NCI-H748 (cell line): ENCODE results near the gene CRYBA1.
A peak's percentile ranks its signal among the peaks of the same experiment; 100 is the strongest.
"Not testable (repeated sequence)": the region's sequence is repeated elsewhere in the genome, so short reads cannot be mapped to it uniquely, and the experiment has no call there.

Experiments
- DNase-seq: peaks from one replicate; lab custom pipeline; 2025; ENCODE audit not compliant: unreplicated experiment; lab: John Stamatoyannopoulos, UW

CRYBA1 gene

GRCh38 chr17:29246628-29247027 lies at the start of gene CRYBA1:
Gene CRYBA1 (plus strand): TSS chr17:29246859. CDS start chr17:29246864, 5 bp downstream.
- no peak for DNase-seq

GRCh38 chr17:29197516-29198272 lies 49.0 kb upstream of the CRYBA1 start:
- DNase-seq, result no peak

- DNase-seq, result not testable (repeated sequence)
Observed at GRCh38 chr17:29204068-29204804, 42.4 kb upstream of the CRYBA1 start.

GRCh38 chr17:29205047-29205446 lies 41.6 kb upstream of the CRYBA1 start:
- no peak for DNase-seq

- DNase-seq, result no peak
Observed at GRCh38 chr17:29207975-29208374, 38.7 kb upstream of the CRYBA1 start.

- DNase-seq, result no peak
Observed at GRCh38 chr17:29209073-29209472, 37.6 kb upstream of the CRYBA1 start.

GRCh38 chr17:29210879-29211278 lies 35.8 kb upstream of the CRYBA1 start:
- DNase-seq, result no peak

GRCh38 chr17:29212094-29212631 lies 34.5 kb upstream of the CRYBA1 start:
- no peak for DNase-seq

GRCh38 chr17:29212681-29213121 lies 34.0 kb upstream of the CRYBA1 start:
- no peak for DNase-seq

- DNase-seq, result no peak
Observed at GRCh38 chr17:29214215-29215146, 32.2 kb upstream of the CRYBA1 start.

- no peak for DNase-seq
Observed at GRCh38 chr17:29215174-29215573, 31.5 kb upstream of the CRYBA1 start.

- no peak for DNase-seq
Observed at GRCh38 chr17:29215717-29216116, 30.9 kb upstream of the CRYBA1 start.

- no peak for DNase-seq
Observed at GRCh38 chr17:29216181-29216580, 30.5 kb upstream of the CRYBA1 start.

GRCh38 chr17:29216856-29217255 lies 29.8 kb upstream of the CRYBA1 start:
- DNase-seq, result no peak

GRCh38 chr17:29219378-29220047 lies 27.1 kb upstream of the CRYBA1 start:
- peak; percentile 79 for DNase-seq

- DNase-seq, result not testable (repeated sequence)
Observed at GRCh38 chr17:29221338-29221737, 25.3 kb upstream of the CRYBA1 start.

- no peak for DNase-seq
Observed at GRCh38 chr17:29225396-29225795, 21.3 kb upstream of the CRYBA1 start.

- DNase-seq, result no peak
Observed at GRCh38 chr17:29233301-29233700, 13.4 kb upstream of the CRYBA1 start.

- DNase-seq, result not testable (repeated sequence)
Observed at GRCh38 chr17:29234972-29235371, 11.7 kb upstream of the CRYBA1 start.

- no peak for DNase-seq
Observed at GRCh38 chr17:29235904-29236303, 10.8 kb upstream of the CRYBA1 start.
